Ascending aorta (tissue), 2 donors: ENCODE data around the gene TESK2. TPM values are rescaled to one million over a fixed set of nuclear protein-coding genes. Genes with fewer than 3 reads are reported as not detected.
"Not testable (repeated sequence)": the region's sequence is repeated elsewhere in the genome, so short reads cannot be mapped to it uniquely, and the experiment has no call there.

Experiments
- DNase-seq, 2 donors: peaks; one replicate each; pipeline ENCODE4 v3.0.0-alpha.2; 2019; ENCODE audit warnings: low spot score in 2 of 2
- H3K27ac ChIP-seq, 2 donors: fragments of 200-600 bp; sonication (generic); one replicate each; pipeline ENCODE4 v1.5.1; 2016 to 2017; ENCODE audit warnings: mild to moderate bottlenecking in 1 of 2
- H3K27me3 ChIP-seq: fragments of 200-600 bp; sonication (generic); one replicate; pipeline ENCODE4 v1.5.1; 2017
- H3K36me3 ChIP-seq, 2 donors: fragments of 200-600 bp; sonication (generic); one replicate each; pipeline ENCODE4 v1.5.1; 2016
- H3K4me1 ChIP-seq, 2 donors: fragments of 200-600 bp; sonication (generic); one replicate each; pipeline ENCODE4 v1.5.1; 2016 to 2017; ENCODE audit warnings: mild to moderate bottlenecking in 1 of 2
- H3K4me3 ChIP-seq, 2 donors: fragments of 200-600 bp; sonication (generic); one replicate each; pipeline ENCODE4 v1.5.1; 2016 to 2017; ENCODE audit warnings: mild to moderate bottlenecking in 1 of 2
- H3K9me3 ChIP-seq, 2 donors: fragments of 200-600 bp; sonication (generic); one replicate each; pipeline ENCODE4 v1.5.1; 2016
- CTCF ChIP-seq, 3 experiments: fragments of 200-600 bp in 2 of 3; fragments of 450-650 bp in 1 of 3; sonication (generic) in 2 of 3; IDR thresholded peaks; one replicate each; pipeline ENCODE4 v1.5.1; 2016 to 2019; ENCODE audit warnings: antibody characterized with exemption in 3 of 3, mild to moderate bottlenecking in 1 of 3, moderate library complexity in 1 of 3
- intact Hi-C: fragments of 100-400 bp; cut with DNase I; formaldehyde crosslinking; loops from one replicate; pipeline ENCODE4 v1.15.1; 2023
- total RNA-seq: library from RNA; depleted of rRNA; stranded (reverse); fragments of >200 nt; gene quantifications from one replicate; pipeline ENCODE4 v1.1.0, GENCODE V29; 2016

TESK2 gene
- total RNA-seq, 1 donor from 2014 or later: 0.32 TPM

GRCh38 chr1:45526135-45526644 lies 35.2 kb upstream of the TESK2 start:
- Histone ChIP-seq H3K27ac (no peak overlapping the region), H3K9me3 (no peaks in the 10 kb centered on the region), H3K4me1 (peaks cover 0 to 5% of the 10 kb centered on the region in 2 donors), H3K4me3 (no peak overlapping the region), H3K36me3 (no peaks in the 10 kb centered on the region), H3K27me3 (no peaks in the 10 kb centered on the region)
- no peak for DNase-seq
- intact Hi-C loops: no loop called here
- no peak for TF ChIP-seq CTCF (IDR thresholded peaks at IDR 0.05)

GRCh38 chr1:45523975-45524374 lies 33.0 kb upstream of the TESK2 start:
- H3K9me3 ChIP-seq, H3K27me3 ChIP-seq, H3K27ac ChIP-seq, H3K4me3 ChIP-seq, H3K36me3 ChIP-seq, DNase-seq, intact Hi-C loops: not testable (repeated sequence)
- H3K4me1 ChIP-seq: peaks cover 0 to 12% of the 10 kb centered on the region in 2 donors

- peaks cover 0 to 13% of the 10 kb centered on the region in 2 donors for H3K4me1 ChIP-seq
- H3K27me3 ChIP-seq, DNase-seq, H3K27ac ChIP-seq, intact Hi-C loops, H3K9me3 ChIP-seq, H3K36me3 ChIP-seq, H3K4me3 ChIP-seq: not testable (repeated sequence)
Observed at GRCh38 chr1:45523516-45523915, 32.6 kb upstream of the TESK2 start.

- H3K36me3 ChIP-seq: peaks cover 4 to 11% of the 10 kb centered on the region in 2 donors
- no peaks in the 10 kb centered on the region for H3K27me3 ChIP-seq
- peaks cover 0 to 13% of the 10 kb centered on the region in 2 donors for H3K4me1 ChIP-seq
- peak overlapping the region; percentile 90 to 96 for H3K27ac ChIP-seq
- TF ChIP-seq CTCF (IDR thresholded peaks at IDR 0.05): no peak
- intact Hi-C loops: no loop called here
- peak overlapping the region; percentile 60 to 93 for H3K4me3 ChIP-seq
- H3K9me3 ChIP-seq: no peaks in the 10 kb centered on the region
- no peak for DNase-seq
Observed at GRCh38 chr1:45522324-45523104, 31.6 kb upstream of the TESK2 start.

- peak in 1 of 3 experiments; percentile 7 for TF ChIP-seq CTCF (IDR thresholded peaks at IDR 0.05)
- Histone ChIP-seq H3K9me3 (no peaks in the 10 kb centered on the region), H3K36me3 (peaks cover 11 to 18% of the 10 kb centered on the region in 2 donors), H3K4me1 (peaks cover 0 to 13% of the 10 kb centered on the region in 2 donors), H3K27me3 (no peaks in the 10 kb centered on the region), H3K27ac (peak within 1 kb of the TSS; percentile 90 to 96), H3K4me3 (peak within 1 kb of the TSS; percentile 60 to 93)
- intact Hi-C loops: loop anchor here (1.0 to 2.0 kb wide), 4 partner anchors 29 to 165 kb away; partner anchors contain the start of genes AKR1A1, GPBP1L1 and TESK2
- peak; percentile 87 to 98 for DNase-seq
Observed at GRCh38 chr1:45521413-45522323, 30.7 kb upstream of the TESK2 start, which contains the start of gene PRDX1. Gene PRDX1, minus strand, starts transcription at chr1:45521884. Its CDS starts 2,841 bp downstream, at chr1:45519043.

GRCh38 chr1:45519774-45520173 lies 28.8 kb upstream of the TESK2 start:
- Histone ChIP-seq H3K4me1 (peaks cover 0 to 13% of the 10 kb centered on the region in 2 donors), H3K4me3 (peak overlapping the region; percentile 9 to 93), H3K27ac (peak overlapping the region; percentile 1 to 16), H3K36me3 (peaks cover 24 to 35% of the 10 kb centered on the region in 2 donors)
- intact Hi-C loops: loop anchor here (2.0 kb wide), 3 partner anchors 29 to 167 kb away; partner anchors contain the start of genes GPBP1L1 and TESK2
- not testable (repeated sequence) for H3K9me3 ChIP-seq, DNase-seq, H3K27me3 ChIP-seq
